Renal cortex interstitium (tissue), 15 donors: ENCODE measurements around the gene NLRP1. TPM values are rescaled to one million over a fixed set of nuclear protein-coding genes. Genes with fewer than 3 reads are reported as not detected.

Experiments used
- DNase-seq, 11 donors: peaks; one replicate each; pipeline ENCODE4 v3.0.0-alpha.2; 2013; ENCODE audit warnings: low read depth in 9 of 11, low spot score in 4 of 11; ENCODE audit errors: extremely low read depth in 1 of 11
- long read RNA-seq, 16 experiments: transcript quantifications; one replicate each; lab custom pipeline, GENCODE V29; 2026
- polyA plus RNA-seq, 3 donors: library from polyadenylated mRNA; unstranded; fragments of 120-200 nt; gene quantifications; one replicate each; pipeline ENCODE4 v1.2.1, GENCODE V29; 2013; ENCODE audit not compliant: insufficient read length in 3 of 3

NLRP1 gene
- 10 to 100 TPM; 39.9 to 62.1 (median 49.1) TPM for polyA plus RNA-seq
- long read RNA-seq, donor 1, transcript NLRP1-206 (2 exons, 1,627 nt): major isoform, 36 of 36 reads
- long read RNA-seq, donor 1, partial matches to known transcripts: 0 of 36 reads
- long read RNA-seq, donor 1, other reads (novel, unspliced or antisense): 0 of 36 reads
- long read RNA-seq, donor 2, transcript NLRP1-206 (2 exons, 1,627 nt): major isoform, 39 of 39 reads
- long read RNA-seq, donor 2, partial matches to known transcripts: 0 of 39 reads
- long read RNA-seq, donor 2, other reads (novel, unspliced or antisense): 0 of 39 reads
- long read RNA-seq, donor 3, transcript NLRP1-206 (2 exons, 1,627 nt): major isoform, 60 of 60 reads
- long read RNA-seq, donor 3, partial matches to known transcripts: 0 of 60 reads
- long read RNA-seq, donor 3, other reads (novel, unspliced or antisense): 0 of 60 reads
- long read RNA-seq, donor 4, transcript NLRP1-206 (2 exons, 1,627 nt): major isoform, 39 of 48 reads
- long read RNA-seq, donor 4, partial matches to known transcripts: 9 of 48 reads
- long read RNA-seq, donor 4, other reads (novel, unspliced or antisense): 0 of 48 reads
- long read RNA-seq, donor 5: 0 reads
- long read RNA-seq, donor 6, transcript NLRP1-206 (2 exons, 1,627 nt): major isoform, 23 of 23 reads
- long read RNA-seq, donor 6, partial matches to known transcripts: 0 of 23 reads
- long read RNA-seq, donor 6, other reads (novel, unspliced or antisense): 0 of 23 reads
- long read RNA-seq, donor 7, transcript NLRP1-206 (2 exons, 1,627 nt): major isoform, 37 of 37 reads
- long read RNA-seq, donor 7, partial matches to known transcripts: 0 of 37 reads
- long read RNA-seq, donor 7, other reads (novel, unspliced or antisense): 0 of 37 reads
- long read RNA-seq, donor 8: 0 reads
- long read RNA-seq, donor 9, transcript NLRP1-206 (2 exons, 1,627 nt): major isoform, 27 of 46 reads
- long read RNA-seq, donor 9, partial matches to known transcripts: 19 of 46 reads
- long read RNA-seq, donor 9, other reads (novel, unspliced or antisense): 0 of 46 reads
- long read RNA-seq, donor 10, transcript NLRP1-206 (2 exons, 1,627 nt): major isoform, 21 of 21 reads
- long read RNA-seq, donor 10, partial matches to known transcripts: 0 of 21 reads
- long read RNA-seq, donor 10, other reads (novel, unspliced or antisense): 0 of 21 reads
- long read RNA-seq, donor 11, transcript NLRP1-206 (2 exons, 1,627 nt): major isoform, 30 of 35 reads
- long read RNA-seq, donor 11, partial matches to known transcripts: 5 of 35 reads
- long read RNA-seq, donor 11, other reads (novel, unspliced or antisense): 0 of 35 reads
- long read RNA-seq, donor 12, transcript NLRP1-206 (2 exons, 1,627 nt): major isoform, 19 of 24 reads
- long read RNA-seq, donor 12, partial matches to known transcripts: 5 of 24 reads
- long read RNA-seq, donor 12, other reads (novel, unspliced or antisense): 0 of 24 reads
- long read RNA-seq, donor 13: 0 reads
- long read RNA-seq, donor 14, transcript NLRP1-206 (2 exons, 1,627 nt): major isoform, 30 of 30 reads
- long read RNA-seq, donor 14, partial matches to known transcripts: 0 of 30 reads
- long read RNA-seq, donor 14, other reads (novel, unspliced or antisense): 0 of 30 reads
- long read RNA-seq, donor 15, transcript NLRP1-206 (2 exons, 1,627 nt): major isoform, 9 of 9 reads
- long read RNA-seq, donor 15, partial matches to known transcripts: 0 of 9 reads
- long read RNA-seq, donor 15, other reads (novel, unspliced or antisense): 0 of 9 reads
- long read RNA-seq, donor 16, transcript NLRP1-206 (2 exons, 1,627 nt): major isoform, 93 of 93 reads
- long read RNA-seq, donor 16, partial matches to known transcripts: 0 of 93 reads
- long read RNA-seq, donor 16, other reads (novel, unspliced or antisense): 0 of 93 reads

GRCh38 chr17:5584383-5585286 lies at the start of gene NLRP1:
Gene NLRP1, minus strand, starts transcription at chr17:5584509. Its CDS starts 552 bp downstream, at chr17:5583957.
- DNase-seq: no peak

GRCh38 chr17:5631958-5632590 lies 47.8 kb upstream of the NLRP1 start:
- DNase-seq: peak in 2 of 11 donors; percentile 4 to 10

GRCh38 chr17:5630434-5630833 lies 46.1 kb upstream of the NLRP1 start:
- no peak for DNase-seq

- no peak for DNase-seq
These were observed 44.8 kb upstream of the NLRP1 start for GRCh38 chr17:5629128-5629527.

- DNase-seq: no peak
These were observed 44.0 kb upstream of the NLRP1 start for GRCh38 chr17:5628262-5628661.

GRCh38 chr17:5624211-5624610 lies 39.9 kb upstream of the NLRP1 start:
- no peak for DNase-seq

GRCh38 chr17:5621729-5622128 lies 37.4 kb upstream of the NLRP1 start:
- no peak for DNase-seq

GRCh38 chr17:5621026-5621425 lies 36.7 kb upstream of the NLRP1 start:
- DNase-seq: no peak

- no peak for DNase-seq
These were observed 34.9 kb upstream of the NLRP1 start for GRCh38 chr17:5619088-5619740.

GRCh38 chr17:5618476-5618875 lies 34.2 kb upstream of the NLRP1 start:
- no peak for DNase-seq

GRCh38 chr17:5615476-5615875 lies 31.2 kb upstream of the NLRP1 start:
- DNase-seq: no peak

- DNase-seq: no peak
These were observed 26.6 kb upstream of the NLRP1 start for GRCh38 chr17:5610956-5611355.

- DNase-seq: no peak
These were observed 24.2 kb upstream of the NLRP1 start for GRCh38 chr17:5608399-5609112.

- DNase-seq: no peak
These were observed 23.6 kb upstream of the NLRP1 start for GRCh38 chr17:5607946-5608345.

GRCh38 chr17:5605452-5605851 lies 21.1 kb upstream of the NLRP1 start:
- DNase-seq: no peak
